Measurements from ENCODE around the gene RASAL2. TPM values are rescaled to one million over a fixed set of nuclear protein-coding genes. Genes with fewer than 3 reads are reported as not detected.
A peak's percentile ranks its signal among the peaks of the same experiment; 100 is the strongest.
"Not testable (repeated sequence)": the region's sequence is repeated elsewhere in the genome, so short reads cannot be mapped to it uniquely, and the experiment has no call there.

The RASAL2 gene
- polyA plus RNA-seq, 6 donors from 2014 or later, result 0.11 to 2.1 (median 0.55) TPM

GRCh38 chr1:178345238-178345637 lies 251.3 kb downstream of the RASAL2 start:
- no peak overlapping the region for H3K4me3 Mint-ChIP-seq
- peak overlapping the region in 1 of 6 donors; percentile 26 for H3K27ac Mint-ChIP-seq
- DNase-seq, result no peak
- peaks cover 0 to 6% (median 0%) of the 10 kb centered on the region in 7 donors for H3K9me3 Mint-ChIP-seq
- H3K27me3 Mint-ChIP-seq, result peaks cover 0 to 5% (median 3%) of the 10 kb centered on the region in 3 donors
- no peaks in the 10 kb centered on the region for H3K36me3 Mint-ChIP-seq
- H3K4me1 Mint-ChIP-seq, result no peaks in the 10 kb centered on the region
- no peak for ATAC-seq (ENCODE audit: low read depth in 2 of 2)

DNA sequence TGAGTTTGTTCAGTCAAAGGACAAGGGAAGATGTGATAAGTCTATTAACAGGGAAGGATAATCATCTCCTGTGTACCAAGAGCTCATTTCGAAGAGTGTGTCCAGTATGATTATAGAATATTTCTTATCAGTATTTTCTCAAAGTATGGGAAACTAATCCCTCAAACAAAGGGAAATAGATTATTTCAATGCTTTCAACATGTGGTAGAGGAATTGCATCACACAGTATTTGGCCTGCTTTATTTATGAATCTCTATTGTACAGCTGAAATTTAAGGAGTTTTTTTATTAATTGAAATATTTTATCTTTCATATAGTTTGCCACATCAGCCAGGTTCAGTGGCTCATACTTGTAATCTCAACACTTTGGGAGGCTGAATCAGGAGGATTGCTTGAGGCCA lies 251.9 kb downstream of the RASAL2 start:
- H3K9me3 Mint-ChIP-seq, result peaks cover 0 to 6% (median 0%) of the 10 kb centered on the region in 7 donors
- H3K36me3 Mint-ChIP-seq, result no peaks in the 10 kb centered on the region
- peaks cover 0 to 5% (median 3%) of the 10 kb centered on the region in 3 donors for H3K27me3 Mint-ChIP-seq
- no peaks in the 10 kb centered on the region for H3K4me1 Mint-ChIP-seq
- H3K27ac Mint-ChIP-seq, result no peak overlapping the region
- H3K4me3 Mint-ChIP-seq, result no peak overlapping the region
- ATAC-seq (ENCODE audit: low read depth in 2 of 2) (no peak), DNase-seq (no peak)

- no peak for ATAC-seq (ENCODE audit: low read depth in 2 of 2)
- Mint-ChIP-seq H3K4me1 (no peaks in the 10 kb centered on the region), H3K27ac (no peak overlapping the region)
These were observed 255.9 kb downstream of the RASAL2 start for GRCh38 chr1:178349801-178350200.

DNA sequence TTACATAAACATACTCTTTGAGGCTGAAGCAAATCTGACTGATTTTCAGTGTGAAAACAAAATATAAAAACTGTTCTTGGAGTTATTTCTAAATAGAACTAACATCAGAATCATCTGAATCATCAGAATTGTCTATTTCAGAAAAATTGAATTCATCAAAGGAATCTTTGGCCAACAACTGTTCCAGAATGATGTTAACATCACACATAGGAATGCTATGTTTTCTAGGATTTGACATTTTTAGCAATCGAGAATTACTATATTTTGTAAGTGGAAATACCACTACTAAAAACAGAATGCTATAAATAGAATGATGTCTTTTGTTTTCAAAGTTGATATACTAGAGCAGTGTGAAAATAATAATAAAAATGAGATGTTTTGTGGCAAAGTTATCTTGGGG lies 258.0 kb downstream of the RASAL2 start:
- not testable (repeated sequence) for ATAC-seq (ENCODE audit: low read depth in 2 of 2); DNase-seq; H3K4me3 Mint-ChIP-seq; H3K4me1 Mint-ChIP-seq; H3K27me3 Mint-ChIP-seq; H3K27ac Mint-ChIP-seq
- Mint-ChIP-seq H3K36me3 (peaks cover 10 to 12% of the 10 kb centered on the region in 2 donors), H3K9me3 (peaks cover 5 to 23% (median 11%) of the 10 kb centered on the region in 7 donors)

More at GRCh38 chr1:178349801-178350200, 255.9 kb downstream of the RASAL2 start:
- DNase-seq, result no peak
- H3K36me3 Mint-ChIP-seq, result peaks cover 10 to 12% of the 10 kb centered on the region in 2 donors
- H3K9me3 Mint-ChIP-seq, result peaks cover 5 to 23% (median 11%) of the 10 kb centered on the region in 7 donors
- H3K27me3 Mint-ChIP-seq, result peaks cover 0 to 3% (median 0%) of the 10 kb centered on the region in 3 donors
- H3K4me3 Mint-ChIP-seq, result no peak overlapping the region

- no peak overlapping the region for H3K4me3 Mint-ChIP-seq
- H3K9me3 Mint-ChIP-seq, result peaks cover 5 to 23% (median 11%) of the 10 kb centered on the region in 7 donors
- no peak overlapping the region for H3K27ac Mint-ChIP-seq
- peaks cover 10 to 12% of the 10 kb centered on the region in 2 donors for H3K36me3 Mint-ChIP-seq
- no peaks in the 10 kb centered on the region for H3K4me1 Mint-ChIP-seq
- DNase-seq (no peak), ATAC-seq (ENCODE audit: low read depth in 2 of 2) (no peak)
- no peaks in the 10 kb centered on the region for H3K27me3 Mint-ChIP-seq
These were observed 259.0 kb downstream of the RASAL2 start for GRCh38 chr1:178352790-178353416.

GRCh38 chr1:178353524-178353923 lies 259.6 kb downstream of the RASAL2 start:
- Mint-ChIP-seq H3K4me3 (no peak overlapping the region), H3K27ac (no peak overlapping the region), H3K4me1 (no peaks in the 10 kb centered on the region), H3K9me3 (peaks cover 5 to 17% (median 11%) of the 10 kb centered on the region in 7 donors), H3K27me3 (no peaks in the 10 kb centered on the region), H3K36me3 (peaks cover 10 to 12% of the 10 kb centered on the region in 2 donors)
- ATAC-seq (ENCODE audit: low read depth in 2 of 2), result no peak
- DNase-seq, result no peak

DNA sequence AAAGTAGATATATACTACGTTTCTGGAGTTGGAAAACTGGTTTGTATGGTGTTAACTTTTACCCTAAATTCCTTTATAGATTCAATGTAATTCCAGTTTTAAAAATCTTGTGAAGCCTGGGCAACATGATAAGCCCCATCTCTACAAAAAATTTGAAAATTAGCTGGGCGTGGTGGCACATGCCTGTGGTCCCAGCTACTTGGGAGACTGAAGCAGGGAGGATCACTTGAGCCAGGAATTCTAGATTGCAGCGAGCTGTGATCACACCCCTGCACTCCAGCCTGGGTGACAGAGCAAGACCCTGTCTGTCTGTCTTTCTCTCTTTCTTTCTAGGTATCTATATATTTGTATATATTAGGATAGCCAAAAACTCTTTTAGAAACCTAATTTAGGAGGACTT lies 260.9 kb downstream of the RASAL2 start:
- Mint-ChIP-seq H3K36me3 (peaks cover 10 to 12% of the 10 kb centered on the region in 2 donors), H3K4me1 (no peaks in the 10 kb centered on the region), H3K4me3 (no peak overlapping the region), H3K9me3 (peaks cover 5 to 17% (median 11%) of the 10 kb centered on the region in 7 donors), H3K27me3 (no peaks in the 10 kb centered on the region), H3K27ac (no peak overlapping the region)
- no peak for ATAC-seq (ENCODE audit: low read depth in 2 of 2)
- no peak for DNase-seq

DNA sequence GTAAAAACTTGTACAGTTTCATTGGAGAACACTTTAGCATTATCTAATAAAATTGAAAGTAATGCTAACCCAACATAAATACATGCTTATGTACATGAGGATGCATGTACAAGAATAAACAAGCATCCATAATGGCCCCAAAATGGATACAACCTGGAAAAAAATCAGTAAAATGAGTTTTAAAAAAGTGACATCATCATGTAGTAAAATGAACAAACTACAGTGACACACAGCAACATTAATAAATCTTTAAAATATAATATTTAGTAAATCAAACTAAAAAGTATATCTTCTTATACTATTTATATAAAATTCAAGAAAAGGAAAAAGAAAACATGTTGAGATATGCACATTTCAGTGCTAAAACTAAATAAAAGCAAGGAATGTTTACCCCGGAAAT lies 262.4 kb downstream of the RASAL2 start:
- Mint-ChIP-seq H3K4me3 (no peak overlapping the region), H3K36me3 (peaks cover 10 to 12% of the 10 kb centered on the region in 2 donors), H3K4me1 (no peaks in the 10 kb centered on the region), H3K9me3 (peaks cover 5 to 17% (median 11%) of the 10 kb centered on the region in 7 donors), H3K27me3 (no peaks in the 10 kb centered on the region), H3K27ac (no peak overlapping the region)
- no peak for DNase-seq
- ATAC-seq (ENCODE audit: low read depth in 2 of 2), result no peak

DNA sequence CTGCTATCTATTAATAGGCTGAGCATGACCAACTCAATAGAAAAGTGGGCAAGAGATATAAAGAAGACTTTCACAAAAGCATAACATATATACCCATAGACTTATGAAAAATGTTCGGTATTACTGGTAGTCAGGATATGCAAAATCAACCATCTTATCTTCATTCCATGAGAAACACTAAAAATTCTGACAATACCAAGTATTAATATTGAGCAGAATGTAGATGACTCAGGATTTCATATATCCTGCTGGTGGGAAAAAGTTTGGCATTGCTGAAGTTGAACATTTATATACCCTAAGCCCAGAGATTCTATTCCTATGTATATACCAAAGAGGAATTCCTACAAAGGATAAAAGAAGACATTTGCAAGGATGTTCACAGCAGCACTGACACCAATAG lies 264.6 kb downstream of the RASAL2 start:
- ATAC-seq (ENCODE audit: low read depth in 2 of 2) (no peak), DNase-seq (no peak)
- H3K27ac Mint-ChIP-seq, result no peak overlapping the region
- no peaks in the 10 kb centered on the region for H3K27me3 Mint-ChIP-seq
- H3K9me3 Mint-ChIP-seq, result peaks cover 0 to 4% (median 2%) of the 10 kb centered on the region in 7 donors
- H3K4me1 Mint-ChIP-seq, result no peaks in the 10 kb centered on the region
- H3K36me3 Mint-ChIP-seq, result peaks cover 3% of the 10 kb centered on the region in 2 donors
- H3K4me3 Mint-ChIP-seq, result no peak overlapping the region

- H3K36me3 Mint-ChIP-seq, result no peaks in the 10 kb centered on the region
These were observed 266.5 kb downstream of the RASAL2 start for GRCh38 chr1:178360421-178360820.

GRCh38 chr1:178361847-178362246 lies 267.9 kb downstream of the RASAL2 start:
- H3K27ac Mint-ChIP-seq, result no peak overlapping the region
- no peak overlapping the region for H3K4me3 Mint-ChIP-seq
- DNase-seq, result no peak
- no peak for ATAC-seq (ENCODE audit: low read depth in 2 of 2)
- H3K9me3 Mint-ChIP-seq, result no peaks in the 10 kb centered on the region
- no peaks in the 10 kb centered on the region for H3K4me1 Mint-ChIP-seq
- H3K27me3 Mint-ChIP-seq, result no peaks in the 10 kb centered on the region
- H3K36me3 Mint-ChIP-seq, result no peaks in the 10 kb centered on the region

More at GRCh38 chr1:178360421-178360820, 266.5 kb downstream of the RASAL2 start:
- no peaks in the 10 kb centered on the region for H3K9me3 Mint-ChIP-seq
- no peaks in the 10 kb centered on the region for H3K4me1 Mint-ChIP-seq
- no peaks in the 10 kb centered on the region for H3K27me3 Mint-ChIP-seq
- H3K27ac Mint-ChIP-seq, result no peak overlapping the region
- H3K4me3 Mint-ChIP-seq, result no peak overlapping the region
- DNase-seq (no peak), ATAC-seq (ENCODE audit: low read depth in 2 of 2) (no peak)

GRCh38 chr1:178362747-178363146 lies 268.8 kb downstream of the RASAL2 start:
- H3K27me3 Mint-ChIP-seq, result no peaks in the 10 kb centered on the region
- no peaks in the 10 kb centered on the region for H3K36me3 Mint-ChIP-seq
- no peak overlapping the region for H3K27ac Mint-ChIP-seq
- no peak for ATAC-seq (ENCODE audit: low read depth in 2 of 2)
- no peaks in the 10 kb centered on the region for H3K4me1 Mint-ChIP-seq
- no peaks in the 10 kb centered on the region for H3K9me3 Mint-ChIP-seq
- DNase-seq, result no peak
- H3K4me3 Mint-ChIP-seq, result no peak overlapping the region

- no peaks in the 10 kb centered on the region for H3K36me3 Mint-ChIP-seq
- peaks cover 0 to under 1% (median 0%) of the 10 kb centered on the region in 3 donors for H3K27me3 Mint-ChIP-seq
- H3K4me1 Mint-ChIP-seq, result no peaks in the 10 kb centered on the region
- DNase-seq (no peak), ATAC-seq (ENCODE audit: low read depth in 2 of 2) (no peak)
- H3K27ac Mint-ChIP-seq, result no peak overlapping the region
- H3K9me3 Mint-ChIP-seq, result no peaks in the 10 kb centered on the region
- no peak overlapping the region for H3K4me3 Mint-ChIP-seq
These were observed 270.9 kb downstream of the RASAL2 start for GRCh38 chr1:178364782-178365181.

DNA sequence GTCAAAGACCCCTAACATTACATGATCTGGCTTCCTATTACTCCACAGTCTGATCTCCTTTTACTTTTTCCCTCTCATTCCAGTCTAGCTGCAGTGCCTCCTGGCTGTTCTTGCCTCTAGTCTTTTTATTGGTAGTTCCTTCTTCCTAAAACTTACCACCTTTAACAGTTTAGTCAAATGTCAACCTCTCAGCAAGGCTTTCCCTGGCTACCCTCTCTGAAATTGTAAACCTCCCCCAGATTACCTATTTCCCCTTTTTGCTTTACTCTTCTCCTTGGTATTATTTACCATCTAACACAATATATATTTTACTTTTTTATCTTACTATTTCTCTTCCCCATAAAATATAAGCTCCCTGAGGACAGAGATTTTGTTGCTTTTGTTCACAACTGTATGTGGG lies 273.2 kb downstream of the RASAL2 start:
- Mint-ChIP-seq H3K36me3 (no peaks in the 10 kb centered on the region), H3K27ac (no peak overlapping the region), H3K9me3 (no peaks in the 10 kb centered on the region), H3K27me3 (peaks cover 0 to 4% (median 0%) of the 10 kb centered on the region in 3 donors), H3K4me3 (no peak overlapping the region), H3K4me1 (no peaks in the 10 kb centered on the region)
- ATAC-seq (ENCODE audit: low read depth in 2 of 2) (no peak), DNase-seq (no peak)
